ENCODE data around the gene ZNF221. TPM values are rescaled to one million over a fixed set of nuclear protein-coding genes. Genes with fewer than 3 reads are reported as not detected.

Gene ZNF221
- total RNA-seq, 2 experiments from 2014 or later: 0.34 to 0.41 TPM

GRCh38 chr19:43910884-43911283, 40.1 kb upstream of the ZNF221 start:
- Mint-ChIP-seq H3K36me3 (ENCODE audit: low read depth) (peaks cover 97% of the 10 kb centered on the region), H3K9me3 (peaks cover 33% of the 10 kb centered on the region), H3K4me1 (ENCODE audit: low read depth) (no peaks in the 10 kb centered on the region), H3K27me3 (no peaks in the 10 kb centered on the region), H3K27ac (no peak overlapping the region), H3K4me3 (no peak overlapping the region)
- ATAC-seq (ENCODE audit: poor library complexity): no peak
- H3K4me3 ChIP-seq (ENCODE audit: low read length): no peak overlapping the region
- TF ChIP-seq CTCF (IDR thresholded peaks at IDR 0.05): no peak
- intact Hi-C loops (cut with DNase I, micrococcal nuclease): no loop called here
- H3K27me3 ChIP-seq (ENCODE audit: control insufficient read depth in 1 of 2, insufficient read depth in 2 of 2, low read length in 2 of 2): no peaks in the 10 kb centered on the region
- H3K27ac ChIP-seq (ENCODE audit: low read depth in 1 of 2, low read length in 2 of 2): no peak overlapping the region
- CTCF ChIA-PET: no interaction called here
- H3K36me3 ChIP-seq (ENCODE audit: insufficient read depth, low read length): peaks cover 20% of the 10 kb centered on the region
- H3K9me3 ChIP-seq (ENCODE audit: control insufficient read depth in 1 of 2, insufficient read depth in 1 of 2, low read length in 2 of 2): peaks cover 32 to 95% of the 10 kb centered on the region in 2 experiments
- no peaks in the 10 kb centered on the region for H3K4me1 ChIP-seq (ENCODE audit: insufficient read depth, low read length)
- DNase-seq: no peak
- POLR2A ChIA-PET: no interaction called here

- TF ChIP-seq CTCF (IDR thresholded peaks at IDR 0.05): no peak
- Mint-ChIP-seq H3K27ac (no peak overlapping the region), H3K4me1 (ENCODE audit: low read depth) (no peaks in the 10 kb centered on the region), H3K9me3 (peaks cover 29% of the 10 kb centered on the region), H3K27me3 (no peaks in the 10 kb centered on the region), H3K4me3 (no peak overlapping the region), H3K36me3 (ENCODE audit: low read depth) (peaks cover 97% of the 10 kb centered on the region)
- CTCF ChIA-PET: no interaction called here
- H3K9me3 ChIP-seq (ENCODE audit: control insufficient read depth in 1 of 2, insufficient read depth in 1 of 2, low read length in 2 of 2): peaks cover 38 to 100% of the 10 kb centered on the region in 2 experiments
- peaks cover 44% of the 10 kb centered on the region for H3K36me3 ChIP-seq (ENCODE audit: insufficient read depth, low read length)
- intact Hi-C loops (cut with DNase I, micrococcal nuclease): no loop called here
- no peak overlapping the region for H3K4me3 ChIP-seq (ENCODE audit: low read length)
- DNase-seq (no peak), ATAC-seq (ENCODE audit: poor library complexity) (no peak)
- H3K27ac ChIP-seq (ENCODE audit: low read depth in 1 of 2, low read length in 2 of 2): no peak overlapping the region
- H3K27me3 ChIP-seq (ENCODE audit: control insufficient read depth in 1 of 2, insufficient read depth in 2 of 2, low read length in 2 of 2): no peaks in the 10 kb centered on the region
- POLR2A ChIA-PET: no interaction called here
- no peaks in the 10 kb centered on the region for H3K4me1 ChIP-seq (ENCODE audit: insufficient read depth, low read length)
Measured at GRCh38 chr19:43913383-43913782, 37.6 kb upstream of the ZNF221 start.

- Histone ChIP-seq H3K27ac (ENCODE audit: low read depth in 1 of 2, low read length in 2 of 2) (no peak overlapping the region), H3K9me3 (ENCODE audit: control insufficient read depth in 1 of 2, insufficient read depth in 1 of 2, low read length in 2 of 2) (peaks cover 37 to 100% of the 10 kb centered on the region in 2 experiments), H3K4me1 (ENCODE audit: insufficient read depth, low read length) (no peaks in the 10 kb centered on the region), H3K36me3 (ENCODE audit: insufficient read depth, low read length) (peaks cover 50% of the 10 kb centered on the region), H3K27me3 (ENCODE audit: control insufficient read depth in 1 of 2, insufficient read depth in 2 of 2, low read length in 2 of 2) (no peaks in the 10 kb centered on the region), H3K4me3 (ENCODE audit: low read length) (no peak overlapping the region)
- intact Hi-C loops (cut with DNase I, micrococcal nuclease): no loop called here
- no peak for TF ChIP-seq CTCF (IDR thresholded peaks at IDR 0.05)
- no peak overlapping the region for H3K27ac Mint-ChIP-seq
- no peak for ATAC-seq (ENCODE audit: poor library complexity)
- peaks cover 28% of the 10 kb centered on the region for H3K9me3 Mint-ChIP-seq
- H3K36me3 Mint-ChIP-seq (ENCODE audit: low read depth): peaks cover 98% of the 10 kb centered on the region
- ChIA-PET POLR2A (no interaction called here), CTCF (no interaction called here)
- DNase-seq: no peak
- no peak overlapping the region for H3K4me3 Mint-ChIP-seq
- H3K27me3 Mint-ChIP-seq: no peaks in the 10 kb centered on the region
- no peaks in the 10 kb centered on the region for H3K4me1 Mint-ChIP-seq (ENCODE audit: low read depth)
Measured at GRCh38 chr19:43914051-43914450, 37.0 kb upstream of the ZNF221 start.

Data from CD4-positive, alpha-beta T cell (primary cell).